ENCODE data around the gene ABCA3.

DNA sequence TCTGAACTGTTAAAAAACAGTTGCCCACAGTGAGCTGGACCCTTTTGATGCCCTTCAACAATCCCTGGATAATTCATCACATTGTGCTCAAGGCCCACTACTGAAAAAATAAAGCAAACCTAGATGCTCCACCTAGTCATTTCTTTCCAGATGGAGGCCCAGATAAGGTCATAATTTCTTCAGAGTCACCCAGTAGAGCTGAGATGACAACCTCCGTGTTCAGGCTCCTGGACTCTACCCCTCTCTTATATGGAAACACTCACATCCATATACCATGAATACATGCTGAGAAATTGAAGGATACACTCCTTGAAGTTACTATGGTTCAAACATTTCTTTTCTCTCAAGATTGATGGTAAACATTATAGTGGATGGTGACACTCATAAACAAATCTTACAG lies 2.7 kb upstream of the ABCA3 start:
- TF ChIP-seq, protein P1, sequence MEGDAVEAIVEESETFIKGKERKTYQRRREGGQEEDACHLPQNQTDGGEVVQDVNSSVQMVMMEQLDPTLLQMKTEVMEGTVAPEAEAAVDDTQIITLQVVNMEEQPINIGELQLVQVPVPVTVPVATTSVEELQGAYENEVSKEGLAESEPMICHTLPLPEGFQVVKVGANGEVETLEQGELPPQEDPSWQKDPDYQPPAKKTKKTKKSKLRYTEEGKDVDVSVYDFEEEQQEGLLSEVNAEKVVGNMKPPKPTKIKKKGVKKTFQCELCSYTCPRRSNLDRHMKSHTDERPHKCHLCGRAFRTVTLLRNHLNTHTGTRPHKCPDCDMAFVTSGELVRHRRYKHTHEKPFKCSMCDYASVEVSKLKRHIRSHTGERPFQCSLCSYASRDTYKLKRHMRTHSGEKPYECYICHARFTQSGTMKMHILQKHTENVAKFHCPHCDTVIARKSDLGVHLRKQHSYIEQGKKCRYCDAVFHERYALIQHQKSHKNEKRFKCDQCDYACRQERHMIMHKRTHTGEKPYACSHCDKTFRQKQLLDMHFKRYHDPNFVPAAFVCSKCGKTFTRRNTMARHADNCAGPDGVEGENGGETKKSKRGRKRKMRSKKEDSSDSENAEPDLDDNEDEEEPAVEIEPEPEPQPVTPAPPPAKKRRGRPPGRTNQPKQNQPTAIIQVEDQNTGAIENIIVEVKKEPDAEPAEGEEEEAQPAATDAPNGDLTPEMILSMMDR (conservative IDR thresholded peaks at IDR 0.05 in 1 of 2, IDR thresholded peaks at IDR 0.05 in 1 of 2; ENCODE audit: low read depth in 1 of 2, low read length in 2 of 2), result no peak
- TF ChIP-seq EZH2 (IDR thresholded peaks at IDR 0.05; ENCODE audit: low read length, missing control alignments), result no peak

Data from fibroblast of lung (primary cell).